Measurements from ENCODE around the gene PADI2. TPM values are rescaled to one million over a fixed set of nuclear protein-coding genes. Genes with fewer than 3 reads are reported as not detected.

Gene PADI2
- total and polyA plus RNA-seq, 2 of the 8 experiments (the other 6 are each of a cell fraction or from before 2014, with no cell fraction given), result 1.6 to 7.5 TPM

DNA sequence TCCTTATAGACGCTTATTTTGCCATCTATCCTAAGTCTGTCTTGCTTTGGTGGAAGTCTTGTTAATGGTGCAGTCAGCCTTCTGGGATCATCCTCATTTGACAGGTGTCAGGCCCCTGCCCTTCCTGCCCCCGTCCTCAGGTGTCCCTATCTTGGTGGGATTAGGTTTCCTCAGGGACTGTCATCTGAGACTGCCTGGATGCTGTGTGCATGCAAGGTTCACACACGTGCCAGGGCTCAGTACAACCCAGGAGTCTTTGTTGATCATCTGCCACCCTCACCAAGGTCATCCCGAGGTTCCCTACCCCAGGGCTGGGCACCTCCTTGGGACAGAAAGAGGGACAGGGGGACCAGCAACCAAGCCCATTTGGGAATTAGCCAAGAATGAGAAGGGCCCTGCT, 18.0 kb downstream of the PADI2 start:
- Histone ChIP-seq H3K4me2 (ENCODE audit: insufficient read depth in 1 of 2, low read depth in 2 of 2, low read length in 2 of 2) (no peak overlapping the region), H3K23ac (ENCODE audit: insufficient read length) (no peak overlapping the region), H3K27me3 (replicated peaks in 1 of 4; ENCODE audit: control insufficient read depth in 3 of 4, extremely low read depth in 1 of 4, insufficient read depth in 3 of 4, low read length in 3 of 4) (no peaks in the 10 kb centered on the region; a peak in 1 of 7 replicates), H3K79me1 (ENCODE audit: low read depth, low read length) (no peaks in the 10 kb centered on the region), H3K4ac (replicated peaks; ENCODE audit: insufficient read length, low read depth, low read length) (no peak overlapping the region), H3K14ac (ENCODE audit: insufficient read length) (no peak overlapping the region), H4K91ac (replicated peaks; ENCODE audit: insufficient read length, low read length) (no peak overlapping the region), H2AK5ac (ENCODE audit: low read depth, low read length) (no peak overlapping the region), H2AFZ (ENCODE audit: low read length) (no peak overlapping the region), H3K9ac (replicated peaks in 1 of 4; ENCODE audit: extremely low read depth in 1 of 4, low read depth in 3 of 4, low read length in 3 of 4) (no peak overlapping the region), H4K8ac (ENCODE audit: extremely low read depth, insufficient read depth, low read length) (no peak overlapping the region), H3K36me3 (ENCODE audit: control insufficient read depth in 2 of 4, insufficient read depth in 4 of 4, low read length in 3 of 4) (no peaks in the 10 kb centered on the region), H2BK15ac (ENCODE audit: low read length) (no peak overlapping the region), H3K27ac (ENCODE audit: low read depth, low read length) (no peak overlapping the region), H3K4me3 (ENCODE audit: extremely low read depth in 1 of 4, insufficient read depth in 2 of 4, low read depth in 3 of 4, low read length in 4 of 4) (no peak overlapping the region), H4K5ac (ENCODE audit: insufficient read length, low read depth, low read length) (no peak overlapping the region), H3K56ac (replicated peaks; ENCODE audit: insufficient read length, low read depth, low read length) (no peak overlapping the region), H3K4me1 (replicated peaks in 1 of 4; ENCODE audit: control insufficient read depth in 3 of 4, insufficient read depth in 4 of 4, low read length in 3 of 4) (0 out of 7 replicates have a peak, but pooled peaks cover 0 to 2% (median under 1%) of the 10 kb centered on the region in 4 experiments), H2BK5ac (ENCODE audit: low read depth, low read length) (no peak overlapping the region), H3K18ac (ENCODE audit: extremely low read depth, low read length) (no peak overlapping the region), H3K79me2 (ENCODE audit: control insufficient read depth in 1 of 2, insufficient read depth in 2 of 2, low read length in 2 of 2) (no peaks in the 10 kb centered on the region), H3K9me3 (ENCODE audit: insufficient read depth in 2 of 2, low read depth in 1 of 2, low read length in 1 of 2) (no peaks in the 10 kb centered on the region), H2BK12ac (ENCODE audit: low read depth, low read length) (no peak overlapping the region), H4K20me1 (replicated peaks in 1 of 2; ENCODE audit: control insufficient read depth in 1 of 2, insufficient read depth in 2 of 2, low read length in 2 of 2) (no peaks in the 10 kb centered on the region), H2BK20ac (ENCODE audit: low read length) (no peak overlapping the region), H2BK120ac (replicated peaks; ENCODE audit: low read depth, low read length) (no peak overlapping the region), H3K23me2 (ENCODE audit: low read depth, low read length) (no peaks in the 10 kb centered on the region)
- 75% methylated on average over 4 of the region's 4 CpGs; no CpG with 5 or more reads in 1 of the 2 experiments for WGBS, 2 experiments (ENCODE audit: extremely low coverage in 1 of 2, insufficient coverage in 1 of 2, insufficient read length in 1 of 2, insufficient replicate concordance in 2 of 2, low coverage in 1 of 2, low lambda C conversion rate in 2 of 2, missing lambda C conversion rate in 1 of 2)
- no peak for FAIRE-seq
- ChIA-PET POLR2A (ENCODE audit: partially characterized antibody) (no interaction called here), CTCF (ENCODE audit: partially characterized antibody) (interaction anchor here (0.7 kb wide), 1 partner anchor 304 kb away, joined by 3 read pairs; no protein-coding TSS in a partner anchor)
- DNase-seq (ENCODE audit: low read depth in 1 of 2, low spot score in 2 of 2), result no peak
- no peak for TF ChIP-seq JUND (IDR thresholded peaks at IDR 0.05; ENCODE audit: low read length)
- no peak for TF ChIP-seq CTBP2 (IDR thresholded peaks at IDR 0.05; ENCODE audit: borderline replicate concordance, insufficient read depth, insufficient read length, low read length)
